SKM-1 treated with dmso at 0.1 percent for 144 hours (cell line): ENCODE measurements around the gene MTA3.

Source experiments
- DNase-seq: peaks from one replicate; lab custom pipeline; 2025; ENCODE audit not compliant: unreplicated experiment; lab: John Stamatoyannopoulos, UW

The MTA3 gene

GRCh38 chr2:42757981-42758740 lies 189.7 kb downstream of the MTA3 start:
- DNase-seq = no peak

- DNase-seq = no peak
Observed at GRCh38 chr2:42758751-42759150, 190.3 kb downstream of the MTA3 start.

- DNase-seq = no peak
Observed at GRCh38 chr2:42761554-42761953, 193.1 kb downstream of the MTA3 start.

GRCh38 chr2:42762155-42762554 lies 193.7 kb downstream of the MTA3 start:
- DNase-seq = no peak

- DNase-seq = no peak
Observed at GRCh38 chr2:42762823-42763804, 194.7 kb downstream of the MTA3 start.

GRCh38 chr2:42764096-42764495 lies 195.7 kb downstream of the MTA3 start, which contains the start of gene OXER1:
Gene OXER1, minus strand, starts transcription at chr2:42764135. Its CDS starts 73 bp downstream, at chr2:42764062.
- DNase-seq = peak; percentile 36

GRCh38 chr2:42764901-42765300 lies 196.5 kb downstream of the MTA3 start:
- no peak for DNase-seq

GRCh38 chr2:42765686-42766085 lies 197.3 kb downstream of the MTA3 start:
- DNase-seq = no peak

GRCh38 chr2:42767080-42767898 lies 198.9 kb downstream of the MTA3 start:
- no peak for DNase-seq

GRCh38 chr2:42767899-42768705 lies 199.7 kb downstream of the MTA3 start:
- no peak for DNase-seq

GRCh38 chr2:42768706-42769256 lies 200.3 kb downstream of the MTA3 start:
- DNase-seq = no peak

GRCh38 chr2:42769583-42770287 lies 201.3 kb downstream of the MTA3 start:
- no peak for DNase-seq

GRCh38 chr2:42770288-42771131 lies 202.1 kb downstream of the MTA3 start:
- DNase-seq = peak; percentile 40

- DNase-seq = no peak
Observed at GRCh38 chr2:42771546-42772153, 203.2 kb downstream of the MTA3 start.

GRCh38 chr2:42775186-42775585 lies 206.8 kb downstream of the MTA3 start:
- DNase-seq = no peak

GRCh38 chr2:42775810-42776209 lies 207.4 kb downstream of the MTA3 start:
- DNase-seq = no peak

- DNase-seq = no peak
Observed at GRCh38 chr2:42777883-42778805, 209.7 kb downstream of the MTA3 start.
